Osteoblast (primary cell): ENCODE measurements around the gene ACOD1. TPM values are rescaled to one million over a fixed set of nuclear protein-coding genes. Genes with fewer than 3 reads are reported as not detected.

Experiments
- DNase-seq: peaks from one replicate; pipeline ENCODE4 v3.0.0; 2011; ENCODE audit warnings: low spot score, mixed read lengths; ENCODE audit not compliant: insufficient read length; ENCODE audit errors: missing footprints
- H2AFZ ChIP-seq: 2 replicates; pipeline ENCODE4 v1.6.0; 2011; ENCODE audit warnings: mild to moderate bottlenecking, low read length
- H3K27ac ChIP-seq: 2 replicates; pipeline ENCODE4 v1.5.1; 2011; ENCODE audit warnings: mild to moderate bottlenecking, low read depth, low read length, moderate library complexity
- H3K27me3 ChIP-seq: 2 replicates; pipeline ENCODE4 v1.6.0; 2012; ENCODE audit warnings: mild to moderate bottlenecking, control low read depth, inconsistent platforms, low read length, moderate library complexity; ENCODE audit not compliant: insufficient read depth
- H3K36me3 ChIP-seq: 2 replicates; pipeline ENCODE4 v1.5.1; 2011; ENCODE audit warnings: mild to moderate bottlenecking, low read length, control low read depth, moderate library complexity; ENCODE audit not compliant: insufficient read depth
- H3K4me1 ChIP-seq: 2 replicates; pipeline ENCODE4 v1.5.1; 2011; ENCODE audit warnings: mild to moderate bottlenecking, low read length, control low read depth, moderate library complexity; ENCODE audit not compliant: insufficient read depth
- H3K4me2 ChIP-seq: 2 replicates; pipeline ENCODE4 v1.6.0; 2011; ENCODE audit warnings: mild to moderate bottlenecking, low read length; ENCODE audit not compliant: insufficient read depth
- H3K4me3 ChIP-seq: fragments of 200-600 bp; sonication (generic); 3 replicates; pipeline ENCODE4 v1.5.1; 2012; ENCODE audit warnings: mild to moderate bottlenecking, low read length, inconsistent platforms; ENCODE audit not compliant: insufficient read depth
- H3K79me2 ChIP-seq: 2 replicates; pipeline ENCODE4 v1.6.0; 2012; ENCODE audit warnings: mild to moderate bottlenecking, low read length, control low read depth, inconsistent platforms; ENCODE audit not compliant: insufficient read depth
- H3K9me3 ChIP-seq: 2 replicates; pipeline ENCODE4 v1.5.1; 2011; ENCODE audit warnings: low read depth, low read length, control low read depth
- H4K20me1 ChIP-seq: 2 replicates; pipeline ENCODE4 v1.6.0; 2012; ENCODE audit warnings: mild to moderate bottlenecking, low read length, control low read depth; ENCODE audit not compliant: insufficient read depth
- total RNA-seq: library from RNA; depleted of rRNA; stranded (reverse); fragments of >200 nt; gene quantifications from 2 replicates; pipeline ENCODE4 v1.2.3, GENCODE V29; 2012
- TF ChIP-seq, protein P1 (sequence below): IDR thresholded peaks from 2 replicates; pipeline ENCODE4 v1.5.1; 2011; ENCODE audit warnings: mild to moderate bottlenecking, low read depth, low read length, moderate library complexity; ENCODE audit errors: extremely low read depth

The ACOD1 gene
- total RNA-seq, 1 donor, result not detected

DNA sequence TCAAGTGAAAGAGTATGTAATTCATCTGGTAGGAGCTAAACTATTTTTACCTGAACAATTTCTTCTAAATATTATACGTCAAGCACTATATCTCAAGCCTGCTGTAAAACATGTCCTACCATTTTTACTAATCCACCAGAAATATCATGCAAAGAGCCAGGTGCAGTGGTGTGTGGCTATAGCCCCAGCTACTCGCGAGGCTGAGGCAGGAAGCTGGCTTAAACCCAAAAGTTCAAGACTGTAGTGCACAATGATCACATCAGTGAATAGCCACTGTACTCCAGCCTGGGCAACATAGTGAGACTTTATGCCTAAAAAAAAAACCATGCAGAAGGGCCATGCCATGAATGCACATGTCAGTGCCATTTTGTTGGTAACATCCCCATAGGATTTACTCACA is 22.9 kb downstream of the ACOD1 start:
- Histone ChIP-seq H2AFZ (no peak overlapping the region), H4K20me1 (no peaks in the 10 kb centered on the region), H3K4me2 (no peak overlapping the region), H3K27ac (no peak overlapping the region), H3K36me3 (no peaks in the 10 kb centered on the region), H3K79me2 (no peaks in the 10 kb centered on the region), H3K4me3 (no peak overlapping the region), H3K4me1 (peaks cover 2% of the 10 kb centered on the region), H3K9me3 (no peaks in the 10 kb centered on the region), H3K27me3 (peaks cover 9% of the 10 kb centered on the region)
- no peak for DNase-seq
- TF ChIP-seq, protein P1, sequence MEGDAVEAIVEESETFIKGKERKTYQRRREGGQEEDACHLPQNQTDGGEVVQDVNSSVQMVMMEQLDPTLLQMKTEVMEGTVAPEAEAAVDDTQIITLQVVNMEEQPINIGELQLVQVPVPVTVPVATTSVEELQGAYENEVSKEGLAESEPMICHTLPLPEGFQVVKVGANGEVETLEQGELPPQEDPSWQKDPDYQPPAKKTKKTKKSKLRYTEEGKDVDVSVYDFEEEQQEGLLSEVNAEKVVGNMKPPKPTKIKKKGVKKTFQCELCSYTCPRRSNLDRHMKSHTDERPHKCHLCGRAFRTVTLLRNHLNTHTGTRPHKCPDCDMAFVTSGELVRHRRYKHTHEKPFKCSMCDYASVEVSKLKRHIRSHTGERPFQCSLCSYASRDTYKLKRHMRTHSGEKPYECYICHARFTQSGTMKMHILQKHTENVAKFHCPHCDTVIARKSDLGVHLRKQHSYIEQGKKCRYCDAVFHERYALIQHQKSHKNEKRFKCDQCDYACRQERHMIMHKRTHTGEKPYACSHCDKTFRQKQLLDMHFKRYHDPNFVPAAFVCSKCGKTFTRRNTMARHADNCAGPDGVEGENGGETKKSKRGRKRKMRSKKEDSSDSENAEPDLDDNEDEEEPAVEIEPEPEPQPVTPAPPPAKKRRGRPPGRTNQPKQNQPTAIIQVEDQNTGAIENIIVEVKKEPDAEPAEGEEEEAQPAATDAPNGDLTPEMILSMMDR, result no peak

DNA sequence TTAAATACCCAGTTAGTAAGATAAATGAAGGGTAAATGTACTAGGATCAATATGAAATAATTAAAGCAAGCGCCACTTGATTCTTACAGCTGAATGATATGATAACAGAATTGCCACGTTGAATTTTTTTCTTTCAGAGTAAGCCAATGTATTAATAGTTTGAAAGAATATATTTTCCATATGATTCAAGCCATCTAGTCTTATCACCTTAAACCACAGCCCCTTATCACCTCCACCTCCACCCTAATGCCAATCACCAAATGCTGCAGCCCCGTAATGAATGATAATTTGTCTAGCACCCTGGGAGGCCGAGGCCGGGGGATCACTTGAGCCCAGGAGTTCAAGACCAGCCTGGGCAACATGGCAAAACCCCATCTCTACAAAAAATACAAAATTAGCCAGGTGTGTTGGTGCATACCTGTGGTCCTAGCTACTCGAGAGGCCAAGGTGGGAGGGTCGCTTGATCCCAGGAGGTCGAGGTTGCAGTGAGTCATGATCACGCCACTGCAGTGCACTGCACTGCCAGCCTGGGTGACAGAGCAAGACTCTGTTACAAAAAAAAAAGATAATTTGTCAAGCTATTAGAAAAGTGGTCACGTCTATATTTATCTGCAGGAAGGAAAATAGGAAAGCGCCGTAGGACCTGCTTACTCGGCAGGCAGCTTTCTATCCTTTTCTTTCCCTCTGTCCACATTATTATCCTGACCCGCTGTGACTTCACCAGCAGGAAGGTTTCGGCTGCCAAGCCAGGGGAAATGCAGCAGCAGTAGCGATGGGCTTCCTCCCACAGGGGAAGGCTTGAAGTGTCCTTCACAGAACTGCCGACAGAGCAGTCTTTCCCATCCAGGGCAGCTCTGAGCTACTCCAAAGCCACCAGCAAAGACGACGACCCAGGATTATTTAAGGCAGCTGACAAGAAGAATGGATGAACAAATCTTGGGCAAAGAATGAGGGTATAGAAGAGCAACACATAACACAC is 23.8 kb downstream of the ACOD1 start:
- Histone ChIP-seq H3K79me2 (no peaks in the 10 kb centered on the region), H2AFZ (peak overlapping the region; percentile 65), H4K20me1 (no peaks in the 10 kb centered on the region), H3K27ac (no peak overlapping the region), H3K4me3 (no peak overlapping the region), H3K27me3 (peaks cover 11% of the 10 kb centered on the region), H3K9me3 (no peaks in the 10 kb centered on the region), H3K4me2 (peak overlapping the region; percentile 28), H3K4me1 (no peaks in the 10 kb centered on the region), H3K36me3 (no peaks in the 10 kb centered on the region)
- TF ChIP-seq, protein P1, result no peak
- no peak for DNase-seq

DNA sequence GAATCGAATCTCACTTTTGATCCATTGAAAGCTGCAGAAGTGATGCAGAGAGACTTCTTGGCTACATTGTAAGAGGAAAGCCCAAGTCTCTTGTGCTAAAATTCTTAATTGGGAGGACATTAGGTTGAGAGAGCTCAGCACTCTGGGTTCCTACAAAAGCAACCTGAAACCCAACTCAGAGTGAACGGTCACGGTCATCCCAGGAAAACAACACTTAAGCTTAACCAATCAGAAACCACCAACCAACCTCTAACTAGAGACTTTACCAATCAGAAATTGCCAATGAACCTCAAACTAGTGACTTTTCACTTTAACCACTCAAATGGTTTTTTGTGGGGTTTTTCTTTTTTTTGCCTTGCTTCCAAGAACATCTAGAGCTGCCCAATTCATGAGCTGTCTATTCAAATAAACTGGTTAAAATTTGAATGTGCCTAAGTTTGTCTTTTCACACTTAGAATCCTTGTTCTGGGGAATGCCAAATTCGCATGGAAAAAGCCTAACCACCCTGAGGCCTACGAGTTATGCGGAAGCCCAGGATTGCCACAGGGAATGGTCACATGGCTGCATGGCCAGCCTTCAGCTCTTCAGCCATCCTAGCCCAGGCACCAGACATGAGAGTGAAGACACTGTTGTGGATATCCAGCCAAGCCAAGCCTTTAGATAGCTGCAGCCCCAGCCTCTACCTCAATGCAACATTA is 25.8 kb downstream of the ACOD1 start:
- H3K4me3 ChIP-seq, result no peak overlapping the region
- H4K20me1 ChIP-seq, result no peaks in the 10 kb centered on the region
- H3K9me3 ChIP-seq, result no peaks in the 10 kb centered on the region
- peaks cover 26% of the 10 kb centered on the region for H3K27me3 ChIP-seq
- no peak overlapping the region for H3K4me2 ChIP-seq
- H3K79me2 ChIP-seq, result no peaks in the 10 kb centered on the region
- H3K36me3 ChIP-seq, result no peaks in the 10 kb centered on the region
- DNase-seq, result no peak
- H3K4me1 ChIP-seq, result no peaks in the 10 kb centered on the region
- TF ChIP-seq, protein P1, result no peak
- no peak overlapping the region for H3K27ac ChIP-seq
- no peak overlapping the region for H2AFZ ChIP-seq

DNA sequence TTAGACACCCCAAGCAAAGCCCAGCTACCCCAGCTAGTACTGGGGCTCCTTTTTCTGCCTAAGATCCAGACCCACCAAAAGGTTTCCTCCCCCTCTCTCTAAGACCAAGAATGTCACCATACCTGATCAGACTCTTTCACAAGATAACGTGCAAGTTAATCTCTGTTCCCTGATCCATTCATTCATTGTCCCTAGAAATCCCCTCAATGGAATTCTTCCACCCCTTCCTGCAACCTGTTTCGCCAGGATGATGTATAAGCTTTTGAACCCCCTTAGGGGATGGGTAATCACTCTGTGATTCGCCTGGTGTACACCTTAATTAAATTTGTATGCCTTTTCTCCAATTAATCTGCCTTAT is 26.3 kb downstream of the ACOD1 start:
- DNase-seq, result no peak
- Histone ChIP-seq H4K20me1 (no peaks in the 10 kb centered on the region), H3K79me2 (no peaks in the 10 kb centered on the region)

More for the DNA sequence above, 26.3 kb downstream of the ACOD1 start:
- H3K36me3 ChIP-seq, result no peaks in the 10 kb centered on the region
- TF ChIP-seq, protein P1, result no peak
- H3K9me3 ChIP-seq, result no peaks in the 10 kb centered on the region
- peaks cover 25% of the 10 kb centered on the region for H3K27me3 ChIP-seq
- no peak overlapping the region for H3K4me3 ChIP-seq
- no peaks in the 10 kb centered on the region for H3K4me1 ChIP-seq
- H3K27ac ChIP-seq, result no peak overlapping the region
- no peak overlapping the region for H2AFZ ChIP-seq
- no peak overlapping the region for H3K4me2 ChIP-seq
